ENCODE measurements around the gene TDRD9.

DNA sequence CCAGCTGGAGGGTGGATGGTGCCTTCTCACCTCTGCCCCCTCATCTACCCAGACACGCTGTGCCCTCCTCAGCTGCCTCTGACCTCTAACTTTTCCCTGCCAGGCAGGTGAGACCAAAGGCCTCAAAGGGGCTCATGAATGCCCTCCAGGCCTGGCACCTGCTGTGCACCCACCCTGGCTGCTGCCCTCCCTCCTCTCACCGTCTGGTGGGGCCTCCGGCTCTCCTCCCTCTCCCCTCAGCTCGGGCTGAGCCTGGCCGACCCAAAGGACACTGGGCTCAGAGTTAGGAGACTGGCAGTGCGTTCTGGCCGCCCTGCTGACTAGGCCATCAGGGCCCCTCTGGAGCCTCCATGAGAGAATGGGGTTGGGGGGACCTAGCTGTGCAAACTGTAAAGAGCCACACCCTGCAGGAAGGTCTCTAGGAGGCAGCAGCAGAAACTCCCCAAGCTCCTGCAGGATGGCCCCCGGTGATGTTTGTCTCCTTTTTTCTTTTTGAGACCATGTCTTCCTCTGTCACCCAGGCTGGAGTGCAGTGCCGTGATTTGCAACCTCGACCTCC, 40.6 kb upstream of the TDRD9 start:
- TF ChIP-seq, protein P1, sequence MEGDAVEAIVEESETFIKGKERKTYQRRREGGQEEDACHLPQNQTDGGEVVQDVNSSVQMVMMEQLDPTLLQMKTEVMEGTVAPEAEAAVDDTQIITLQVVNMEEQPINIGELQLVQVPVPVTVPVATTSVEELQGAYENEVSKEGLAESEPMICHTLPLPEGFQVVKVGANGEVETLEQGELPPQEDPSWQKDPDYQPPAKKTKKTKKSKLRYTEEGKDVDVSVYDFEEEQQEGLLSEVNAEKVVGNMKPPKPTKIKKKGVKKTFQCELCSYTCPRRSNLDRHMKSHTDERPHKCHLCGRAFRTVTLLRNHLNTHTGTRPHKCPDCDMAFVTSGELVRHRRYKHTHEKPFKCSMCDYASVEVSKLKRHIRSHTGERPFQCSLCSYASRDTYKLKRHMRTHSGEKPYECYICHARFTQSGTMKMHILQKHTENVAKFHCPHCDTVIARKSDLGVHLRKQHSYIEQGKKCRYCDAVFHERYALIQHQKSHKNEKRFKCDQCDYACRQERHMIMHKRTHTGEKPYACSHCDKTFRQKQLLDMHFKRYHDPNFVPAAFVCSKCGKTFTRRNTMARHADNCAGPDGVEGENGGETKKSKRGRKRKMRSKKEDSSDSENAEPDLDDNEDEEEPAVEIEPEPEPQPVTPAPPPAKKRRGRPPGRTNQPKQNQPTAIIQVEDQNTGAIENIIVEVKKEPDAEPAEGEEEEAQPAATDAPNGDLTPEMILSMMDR (IDR thresholded peaks at IDR 0.05; ENCODE audit: low read depth, low read length) = no peak
- no peak for TF ChIP-seq MAX (IDR thresholded peaks at IDR 0.05; ENCODE audit: low read depth, low read length)
- TF ChIP-seq POLR2A (IDR thresholded peaks at IDR 0.05; ENCODE audit: extremely low read depth, insufficient read length) = no peak
- TF ChIP-seq MYC (IDR thresholded peaks at IDR 0.05; ENCODE audit: low read depth, low read length) = no peak
